Measurements from ENCODE around the gene GPC3.
"Not testable (repeated sequence)": the region's sequence is repeated elsewhere in the genome, so short reads cannot be mapped to it uniquely, and the experiment has no call there.

GPC3 gene

GRCh38 chrX:133923548-133923947 is 61.8 kb downstream of the GPC3 start:
- no peak for DNase-seq

GRCh38 chrX:133923113-133923512 is 62.3 kb downstream of the GPC3 start:
- no peak for DNase-seq

- no peak for DNase-seq
These were observed 63.0 kb downstream of the GPC3 start for GRCh38 chrX:133922390-133922771.

- DNase-seq: no peak
These were observed 63.5 kb downstream of the GPC3 start for GRCh38 chrX:133921764-133922389.

GRCh38 chrX:133921086-133921485 is 64.3 kb downstream of the GPC3 start:
- no peak for DNase-seq

- DNase-seq: no peak
These were observed 67.0 kb downstream of the GPC3 start for GRCh38 chrX:133918361-133918771.

- DNase-seq: no peak
These were observed 68.2 kb downstream of the GPC3 start for GRCh38 chrX:133916984-133917722.

- no peak for DNase-seq
These were observed 71.6 kb downstream of the GPC3 start for GRCh38 chrX:133913658-133914388.

GRCh38 chrX:133913009-133913408 is 72.4 kb downstream of the GPC3 start:
- no peak for DNase-seq

- DNase-seq: no peak
These were observed 73.4 kb downstream of the GPC3 start for GRCh38 chrX:133911825-133912495.

- no peak for DNase-seq
These were observed 74.9 kb downstream of the GPC3 start for GRCh38 chrX:133910539-133910938.

- no peak for DNase-seq
These were observed 75.5 kb downstream of the GPC3 start for GRCh38 chrX:133909888-133910287.

GRCh38 chrX:133908223-133908955 is 77.0 kb downstream of the GPC3 start:
- no peak for DNase-seq

GRCh38 chrX:133907606-133908005 is 77.8 kb downstream of the GPC3 start:
- DNase-seq: no peak

GRCh38 chrX:133905305-133905704 is 80.1 kb downstream of the GPC3 start:
- DNase-seq: no peak

GRCh38 chrX:133897593-133898163 is 87.7 kb downstream of the GPC3 start:
- DNase-seq: no peak

- no peak for DNase-seq
These were observed 93.1 kb downstream of the GPC3 start for GRCh38 chrX:133892337-133892736.

GRCh38 chrX:133888984-133889383 is 96.4 kb downstream of the GPC3 start:
- no peak for DNase-seq

GRCh38 chrX:133888084-133888483 is 97.3 kb downstream of the GPC3 start:
- DNase-seq: not testable (repeated sequence)

GRCh38 chrX:133884430-133885394 is 100.7 kb downstream of the GPC3 start:
- no peak for DNase-seq

GRCh38 chrX:133881893-133882292 is 103.5 kb downstream of the GPC3 start:
- no peak for DNase-seq

All from CD4-positive, alpha-beta T cell treated with Interleukin-15 for 1 hour (primary cell).